OCI-LY3 (cell line): Measurements from ENCODE around the gene IHH.

Experiments
- H2AFZ ChIP-seq: fragments of 200-600, 300-600 bp; shearing (Covaris generic); 2 replicates; pipeline ENCODE4 v1.6.0; 2014; ENCODE audit warnings: antibody characterized with exemption, low read depth, low read length
- H3K27ac ChIP-seq: fragments of 200-600, 300-600 bp; sonication (generic); 2 replicates; pipeline ENCODE4 v1.5.1; 2014; ENCODE audit warnings: mild to moderate bottlenecking, low read length, moderate library complexity, mixed read lengths
- H3K27me3 ChIP-seq: fragments of 200-600, 300-600 bp; sonication (generic); 2 replicates; pipeline ENCODE4 v1.6.1; 2014; ENCODE audit warnings: low read depth, low read length, mixed read lengths
- H3K36me3 ChIP-seq: fragments of 200-600, 300-600 bp; sonication (generic); replicated peaks from 2 replicates; pipeline ENCODE3; 2014; ENCODE audit warnings: low read depth, low read length, mixed read lengths
- H3K4me1 ChIP-seq: fragments of 300-600, 200-600 bp; sonication (generic); 2 replicates; pipeline ENCODE4 v1.6.1; 2014; ENCODE audit warnings: low read length, mixed read lengths
- H3K4me2 ChIP-seq: fragments of 200-600, 300-600 bp; sonication (generic); 2 replicates; pipeline ENCODE4 v1.6.1; 2014; ENCODE audit warnings: low read length, mixed read lengths
- H3K4me3 ChIP-seq: fragments of 300-600, 200-600 bp; sonication (generic); 2 replicates; pipeline ENCODE4 v1.5.1; 2014; ENCODE audit warnings: antibody characterized with exemption, mild to moderate bottlenecking, low read length, moderate library complexity
- H3K79me2 ChIP-seq: fragments of 300-600, 200-600 bp; shearing (Covaris generic); 2 replicates; pipeline ENCODE4 v1.6.1; 2014; ENCODE audit warnings: mild to moderate bottlenecking, low read length, mixed read lengths
- H3K9ac ChIP-seq: fragments of 300-600, 200-600 bp; shearing (Covaris generic); 2 replicates; pipeline ENCODE4 v1.6.0; 2014; ENCODE audit warnings: mild to moderate bottlenecking, low read length, moderate library complexity
- H3K9me3 ChIP-seq: fragments of 200-600, 300-600 bp; shearing (Covaris generic); 2 replicates; pipeline ENCODE4 v1.6.1; 2014; ENCODE audit warnings: low read length, mixed read lengths; ENCODE audit not compliant: insufficient read depth
- H4K20me1 ChIP-seq: fragments of 200-600, 300-600 bp; sonication (generic); 2 replicates; pipeline ENCODE4 v1.6.1; 2016; ENCODE audit warnings: low read length, mixed read lengths; ENCODE audit not compliant: insufficient read depth
- CTCF ChIP-seq: fragments of 200-600, 300-600 bp; sonication (generic); IDR thresholded peaks from 2 replicates; pipeline ENCODE4 v1.5.1; 2014; ENCODE audit warnings: antibody characterized with exemption, low read length, low read depth
- EZH2phosphoT487 ChIP-seq: fragments of 200-600 bp; shearing (Covaris generic); IDR thresholded peaks from 2 replicates; pipeline ENCODE4 v1.6.1; 2018; ENCODE audit warnings: antibody characterized with exemption, mixed run types, low read depth

IHH gene

GRCh38 chr2:219090436-219091299, 29.9 kb upstream of the IHH start:
- no peaks in the 10 kb centered on the region for H4K20me1 ChIP-seq
- no peak overlapping the region for H3K4me2 ChIP-seq
- no peak overlapping the region for H3K9ac ChIP-seq
- H3K36me3 ChIP-seq = no peaks in the 10 kb centered on the region
- H3K27me3 ChIP-seq = no peaks in the 10 kb centered on the region
- peaks cover 17% of the 10 kb centered on the region for H3K4me1 ChIP-seq
- TF ChIP-seq EZH2phosphoT487 (no peak), CTCF (no peak)
- H3K9me3 ChIP-seq = no peaks in the 10 kb centered on the region
- no peak overlapping the region for H3K4me3 ChIP-seq
- no peaks in the 10 kb centered on the region for H3K79me2 ChIP-seq
- H3K27ac ChIP-seq = no peak overlapping the region
- H2AFZ ChIP-seq = no peak overlapping the region

DNA sequence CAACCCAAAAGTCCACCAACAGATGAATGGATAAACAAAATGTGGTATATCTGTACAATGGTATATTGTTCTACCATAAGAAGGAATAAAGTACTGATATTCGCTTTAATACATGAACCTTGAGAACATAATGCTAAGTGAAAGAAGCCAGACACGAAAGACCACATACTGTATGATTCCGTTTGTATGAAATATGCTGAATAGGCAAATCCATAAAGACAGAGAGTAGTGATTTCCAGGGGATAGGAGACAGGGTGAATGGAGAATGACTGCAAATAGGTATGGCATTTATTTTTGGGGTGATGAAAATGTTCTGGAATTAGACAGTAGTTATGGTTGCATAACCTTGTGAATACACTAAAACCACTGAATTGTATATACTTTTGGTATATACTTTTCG, 28.6 kb upstream of the IHH start:
- Histone ChIP-seq H3K4me3 (no peak overlapping the region), H3K4me2 (no peak overlapping the region), H3K9me3 (no peaks in the 10 kb centered on the region), H3K27ac (no peak overlapping the region), H4K20me1 (no peaks in the 10 kb centered on the region), H3K36me3 (no peaks in the 10 kb centered on the region), H3K27me3 (no peaks in the 10 kb centered on the region), H3K9ac (no peak overlapping the region), H2AFZ (no peak overlapping the region), H3K79me2 (no peaks in the 10 kb centered on the region), H3K4me1 (peaks cover 17% of the 10 kb centered on the region)
- TF ChIP-seq CTCF (no peak), EZH2phosphoT487 (no peak)

DNA sequence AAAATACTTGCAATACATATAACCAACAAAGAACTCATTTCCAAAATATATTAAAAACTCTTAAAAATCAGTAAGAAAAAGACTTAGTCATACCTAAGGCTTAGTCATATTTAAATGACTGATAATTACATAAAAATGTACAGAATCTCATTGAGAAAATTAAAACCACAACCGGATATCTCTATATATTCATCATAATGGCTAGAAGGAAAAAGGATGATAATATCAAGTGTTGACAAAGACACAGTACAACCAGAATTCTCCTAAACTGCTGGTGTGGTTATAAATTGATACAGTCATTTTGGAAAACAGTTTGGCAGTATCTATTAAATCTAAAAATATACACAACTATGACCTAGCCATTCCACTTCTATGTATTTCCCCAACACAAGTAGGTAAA, 27.1 kb upstream of the IHH start:
- Histone ChIP-seq H3K4me3 (no peak overlapping the region), H3K9ac (no peak overlapping the region), H3K9me3 (no peaks in the 10 kb centered on the region), H3K79me2 (no peaks in the 10 kb centered on the region), H3K4me1 (peaks cover 17% of the 10 kb centered on the region), H3K36me3 (no peaks in the 10 kb centered on the region), H3K27ac (no peak overlapping the region), H4K20me1 (no peaks in the 10 kb centered on the region), H2AFZ (no peak overlapping the region), H3K27me3 (no peaks in the 10 kb centered on the region), H3K4me2 (peak overlapping the region; percentile 50; the same call in 1 of the 2 replicates)
- TF ChIP-seq CTCF = no peak
- TF ChIP-seq EZH2phosphoT487 = no peak

DNA sequence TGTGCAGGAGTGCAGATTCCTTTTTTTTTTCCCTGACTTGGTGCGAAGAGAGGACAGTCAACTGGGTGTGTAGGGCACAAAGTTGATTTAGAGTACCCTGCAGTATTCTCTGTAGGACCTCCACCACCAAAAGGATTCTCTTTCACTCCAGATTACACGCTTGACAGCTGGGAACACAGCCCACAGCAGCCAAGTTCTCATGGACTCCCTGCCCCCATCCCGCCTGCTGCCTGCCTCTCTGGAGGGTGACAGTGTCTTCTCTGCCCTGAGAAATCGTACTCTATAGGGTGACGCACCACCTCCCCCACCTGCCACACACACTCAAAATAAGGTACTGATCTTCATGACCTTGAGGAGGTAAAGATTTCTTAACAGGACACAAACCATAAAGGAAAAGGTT, 26.6 kb upstream of the IHH start:
- no peaks in the 10 kb centered on the region for H3K79me2 ChIP-seq
- no peaks in the 10 kb centered on the region for H3K9me3 ChIP-seq
- H3K4me1 ChIP-seq = peaks cover 17% of the 10 kb centered on the region
- no peaks in the 10 kb centered on the region for H3K27me3 ChIP-seq
- no peak overlapping the region for H3K9ac ChIP-seq
- H3K4me3 ChIP-seq = no peak overlapping the region
- H2AFZ ChIP-seq = no peak overlapping the region
- no peak for TF ChIP-seq EZH2phosphoT487
- TF ChIP-seq CTCF = no peak
- H3K4me2 ChIP-seq = peak overlapping the region; percentile 50
- no peaks in the 10 kb centered on the region for H3K36me3 ChIP-seq
- no peak overlapping the region for H3K27ac ChIP-seq
- no peaks in the 10 kb centered on the region for H4K20me1 ChIP-seq
